HEK293 (cell line): ENCODE data around the gene DENND10.
A peak's percentile ranks its signal among the peaks of the same experiment; 100 is the strongest.
"Not testable (repeated sequence)": the region's sequence is repeated elsewhere in the genome, so short reads cannot be mapped to it uniquely, and the experiment has no call there.

Source experiments
- CTCF ChIA-PET: fragments of 350-600 bp; formaldehyde crosslinking; extraction: SDS; loops from one replicate; lab custom pipeline; 2021; ENCODE audit warnings: antibody characterized with exemption; lab: Yijun Ruan, JAX
- POLR2A ChIA-PET: fragments of 300-600 bp; formaldehyde crosslinking; extraction: SDS; loops from one replicate; lab custom pipeline; 2020; ENCODE audit warnings: antibody characterized with exemption, inconsistent platforms; lab: Yijun Ruan, JAX
- H3K27ac ChIP-seq: fragments of 200-500 bp; sonication (Bioruptor generic); 2 replicates; pipeline ENCODE4 v1.5.1; 2014; ENCODE audit warnings: low read depth, low read length, control low read depth, inconsistent platforms; ENCODE audit errors: extremely low read depth
- H3K36me3 ChIP-seq, 2 experiments: fragments of 200-500 bp in 1 of 2; sonication (Bioruptor generic) in 1 of 2; 1 replicate in 1 of 2; 2 replicates in 1 of 2; pipeline ENCODE4 v1.5.1; 2014 to 2017; ENCODE audit warnings: inconsistent platforms in 2 of 2, low read length in 2 of 2; ENCODE audit not compliant: control insufficient read depth in 2 of 2, insufficient read depth in 1 of 2
- H3K4me1 ChIP-seq: fragments of 200-500 bp; sonication (Bioruptor generic); 2 replicates; pipeline ENCODE4 v1.5.1; 2014; ENCODE audit warnings: mild to moderate bottlenecking, low read length, inconsistent platforms; ENCODE audit not compliant: control insufficient read depth, insufficient read depth
- H3K4me3 ChIP-seq: 2 replicates; pipeline ENCODE4 v1.5.1; 2011; ENCODE audit warnings: low read depth, mild to moderate bottlenecking, control low read depth, low read length, moderate library complexity
- H3K9me3 ChIP-seq: fragments of 200-500 bp; sonication (Bioruptor generic); 2 replicates; pipeline ENCODE4 v1.5.1; 2014; ENCODE audit warnings: low read depth, low read length, inconsistent platforms; ENCODE audit not compliant: control insufficient read depth, insufficient read depth
- GLIS2 ChIP-seq: fragments of 450-650 bp; formaldehyde crosslinking; IDR thresholded peaks from 2 replicates; pipeline ENCODE4 v1.5.1; 2016; ENCODE audit warnings: missing biosample characterization, missing genetic modification characterization
- ZBTB7A ChIP-seq: fragments of 450-650 bp; formaldehyde crosslinking; IDR thresholded peaks from 2 replicates; pipeline ENCODE4 v1.5.1; 2016; ENCODE audit warnings: low read depth, missing biosample characterization, missing genetic modification characterization
- ZBTB8A ChIP-seq: fragments of 450-650 bp; formaldehyde crosslinking; IDR thresholded peaks from 2 replicates; pipeline ENCODE4 v1.5.1; 2016; ENCODE audit warnings: missing biosample characterization, missing genetic modification characterization
- ZNF211 ChIP-seq: fragments of 450-650 bp; formaldehyde crosslinking; IDR thresholded peaks from 2 replicates; pipeline ENCODE4 v1.5.1; 2016; ENCODE audit warnings: low read depth, missing biosample characterization, missing genetic modification characterization
- ZNF214 ChIP-seq: fragments of 450-650 bp; formaldehyde crosslinking; IDR thresholded peaks from 2 replicates; pipeline ENCODE4 v1.5.1; 2017; ENCODE audit warnings: missing biosample characterization, mild to moderate bottlenecking, missing genetic modification characterization, borderline replicate concordance
- ZNF391 ChIP-seq: fragments of 450-650 bp; formaldehyde crosslinking; IDR thresholded peaks from 2 replicates; pipeline ENCODE4 v1.5.1; 2016; ENCODE audit warnings: low read depth, missing biosample characterization, missing genetic modification characterization, borderline replicate concordance
- ZNF544 ChIP-seq: fragments of 450-650 bp; formaldehyde crosslinking; IDR thresholded peaks from 2 replicates; pipeline ENCODE4 v1.5.0; 2017; ENCODE audit warnings: missing biosample characterization, missing genetic modification characterization
- ZNF549 ChIP-seq: fragments of 450-650 bp; IDR thresholded peaks from 2 replicates; pipeline ENCODE4 v1.5.1; 2018; ENCODE audit warnings: missing biosample characterization, missing genetic modification characterization, mild to moderate bottlenecking, inconsistent platforms, moderate library complexity
- ZNF610 ChIP-seq: fragments of 450-650 bp; formaldehyde crosslinking; IDR thresholded peaks from 2 replicates; pipeline ENCODE4 v1.5.1; 2016; ENCODE audit warnings: missing biosample characterization, missing genetic modification characterization, borderline replicate concordance
- ZNF654 ChIP-seq: fragments of 450-650 bp; formaldehyde crosslinking; IDR thresholded peaks from 2 replicates; pipeline ENCODE4 v1.5.1; 2016; ENCODE audit warnings: low read depth, missing biosample characterization, missing genetic modification characterization
- ZNF747 ChIP-seq: fragments of 450-650 bp; formaldehyde crosslinking; IDR thresholded peaks from 2 replicates; pipeline ENCODE4 v1.5.1; 2016; ENCODE audit warnings: missing biosample characterization, missing genetic modification characterization
- ZNF76 ChIP-seq: fragments of 450-650 bp; formaldehyde crosslinking; IDR thresholded peaks from 2 replicates; pipeline ENCODE4; 2016; ENCODE audit warnings: low read depth, missing biosample characterization, missing genetic modification characterization, borderline replicate concordance
- ZNF776 ChIP-seq: fragments of 450-650 bp; formaldehyde crosslinking; IDR thresholded peaks from 2 replicates; pipeline ENCODE4 v1.5.0; 2017; ENCODE audit warnings: missing biosample characterization, missing genetic modification characterization, borderline replicate concordance
- ZNF791 ChIP-seq: fragments of 450-650 bp; formaldehyde crosslinking; IDR thresholded peaks from 2 replicates; pipeline ENCODE4 v1.5.1; 2016; ENCODE audit warnings: missing biosample characterization, missing genetic modification characterization
- TF ChIP-seq, protein P1 (sequence below): fragments of 450-650 bp; formaldehyde crosslinking; IDR thresholded peaks from 2 replicates; pipeline ENCODE4 v1.5.1; 2016; ENCODE audit warnings: missing biosample characterization, missing genetic modification characterization
- TF ChIP-seq, protein P2 (sequence below): fragments of 450-650 bp; formaldehyde crosslinking; IDR thresholded peaks from 2 replicates; pipeline ENCODE4 v1.5.1; 2017; ENCODE audit warnings: missing biosample characterization, missing genetic modification characterization

Gene DENND10

DNA sequence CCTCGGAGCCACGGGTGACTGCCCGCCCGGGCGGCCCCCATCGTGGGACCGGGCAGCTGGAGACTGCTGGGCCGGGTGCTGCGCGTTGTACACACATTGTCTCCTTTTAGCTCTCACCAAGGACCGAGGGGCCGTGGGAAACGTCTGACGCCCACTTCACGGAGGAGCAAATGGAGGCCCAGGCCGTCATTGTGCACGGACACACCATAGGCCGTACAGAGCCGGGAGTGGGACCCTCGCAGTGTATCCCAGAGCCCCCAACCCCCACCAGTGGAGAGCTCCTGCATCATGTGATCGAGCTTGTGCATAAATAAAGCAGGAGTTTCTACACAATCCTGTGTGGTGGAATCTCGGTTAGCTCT is 722 bp downstream of the DENND10 start (continued):
- TF ChIP-seq, protein P1, sequence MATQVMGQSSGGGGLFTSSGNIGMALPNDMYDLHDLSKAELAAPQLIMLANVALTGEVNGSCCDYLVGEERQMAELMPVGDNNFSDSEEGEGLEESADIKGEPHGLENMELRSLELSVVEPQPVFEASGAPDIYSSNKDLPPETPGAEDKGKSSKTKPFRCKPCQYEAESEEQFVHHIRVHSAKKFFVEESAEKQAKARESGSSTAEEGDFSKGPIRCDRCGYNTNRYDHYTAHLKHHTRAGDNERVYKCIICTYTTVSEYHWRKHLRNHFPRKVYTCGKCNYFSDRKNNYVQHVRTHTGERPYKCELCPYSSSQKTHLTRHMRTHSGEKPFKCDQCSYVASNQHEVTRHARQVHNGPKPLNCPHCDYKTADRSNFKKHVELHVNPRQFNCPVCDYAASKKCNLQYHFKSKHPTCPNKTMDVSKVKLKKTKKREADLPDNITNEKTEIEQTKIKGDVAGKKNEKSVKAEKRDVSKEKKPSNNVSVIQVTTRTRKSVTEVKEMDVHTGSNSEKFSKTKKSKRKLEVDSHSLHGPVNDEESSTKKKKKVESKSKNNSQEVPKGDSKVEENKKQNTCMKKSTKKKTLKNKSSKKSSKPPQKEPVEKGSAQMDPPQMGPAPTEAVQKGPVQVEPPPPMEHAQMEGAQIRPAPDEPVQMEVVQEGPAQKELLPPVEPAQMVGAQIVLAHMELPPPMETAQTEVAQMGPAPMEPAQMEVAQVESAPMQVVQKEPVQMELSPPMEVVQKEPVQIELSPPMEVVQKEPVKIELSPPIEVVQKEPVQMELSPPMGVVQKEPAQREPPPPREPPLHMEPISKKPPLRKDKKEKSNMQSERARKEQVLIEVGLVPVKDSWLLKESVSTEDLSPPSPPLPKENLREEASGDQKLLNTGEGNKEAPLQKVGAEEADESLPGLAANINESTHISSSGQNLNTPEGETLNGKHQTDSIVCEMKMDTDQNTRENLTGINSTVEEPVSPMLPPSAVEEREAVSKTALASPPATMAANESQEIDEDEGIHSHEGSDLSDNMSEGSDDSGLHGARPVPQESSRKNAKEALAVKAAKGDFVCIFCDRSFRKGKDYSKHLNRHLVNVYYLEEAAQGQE (tag by site-specific recombination) = 0 out of 2 replicates have a peak, but pooled peaks have one; percentile 35

DNA sequence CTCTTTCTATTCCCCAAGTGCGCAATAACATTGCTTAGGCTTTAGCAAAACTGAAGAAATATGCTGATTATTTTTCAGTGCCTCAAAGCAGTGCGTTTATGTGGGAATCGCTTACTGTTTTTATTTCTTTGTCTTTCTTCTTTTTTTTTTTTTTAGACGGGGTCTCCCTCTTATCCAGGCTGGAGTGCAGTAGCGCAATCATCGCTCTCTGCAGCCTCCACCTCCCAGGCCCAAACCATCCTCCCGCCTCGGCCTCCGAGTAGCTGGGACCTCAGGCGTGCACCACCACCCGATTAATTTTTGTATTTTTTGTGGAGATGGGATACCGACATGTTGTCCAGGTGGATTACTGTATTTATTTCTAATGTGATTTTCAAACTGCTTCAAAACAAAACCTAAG is 1.2 kb downstream of the DENND10 start:
- ChIA-PET POLR2A (interaction anchor here (0.8 to 2.5 kb wide), 6 partner anchors 12 to 350 kb away, joined by 3 to 19 read pairs (median 7); partner anchors contain the start of genes CACUL1 and EIF3A), CTCF (interaction anchor here (0.6 to 0.7 kb wide), 2 partner anchors 16 to 40 kb away, joined by 3 read pairs; no protein-coding TSS in a partner anchor)
- Histone ChIP-seq H3K4me3 (peak overlapping the region; percentile 65), H3K4me1 (peaks cover 6% of the 10 kb centered on the region), H3K27ac (no peak overlapping the region), H3K36me3 (peaks cover 28 to 45% of the 10 kb centered on the region in 2 experiments; a peak in 2 of 3 replicates), H3K9me3 (no peaks in the 10 kb centered on the region)
- TF ChIP-seq ZNF214 (tag by site-specific recombination) (no peak), ZBTB8A (tag by site-specific recombination) (no peak)
- TF ChIP-seq, protein P2, sequence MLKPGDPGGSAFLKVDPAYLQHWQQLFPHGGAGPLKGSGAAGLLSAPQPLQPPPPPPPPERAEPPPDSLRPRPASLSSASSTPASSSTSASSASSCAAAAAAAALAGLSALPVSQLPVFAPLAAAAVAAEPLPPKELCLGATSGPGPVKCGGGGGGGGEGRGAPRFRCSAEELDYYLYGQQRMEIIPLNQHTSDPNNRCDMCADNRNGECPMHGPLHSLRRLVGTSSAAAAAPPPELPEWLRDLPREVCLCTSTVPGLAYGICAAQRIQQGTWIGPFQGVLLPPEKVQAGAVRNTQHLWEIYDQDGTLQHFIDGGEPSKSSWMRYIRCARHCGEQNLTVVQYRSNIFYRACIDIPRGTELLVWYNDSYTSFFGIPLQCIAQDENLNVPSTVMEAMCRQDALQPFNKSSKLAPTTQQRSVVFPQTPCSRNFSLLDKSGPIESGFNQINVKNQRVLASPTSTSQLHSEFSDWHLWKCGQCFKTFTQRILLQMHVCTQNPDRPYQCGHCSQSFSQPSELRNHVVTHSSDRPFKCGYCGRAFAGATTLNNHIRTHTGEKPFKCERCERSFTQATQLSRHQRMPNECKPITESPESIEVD (tag by site-specific recombination) = no peak

DNA sequence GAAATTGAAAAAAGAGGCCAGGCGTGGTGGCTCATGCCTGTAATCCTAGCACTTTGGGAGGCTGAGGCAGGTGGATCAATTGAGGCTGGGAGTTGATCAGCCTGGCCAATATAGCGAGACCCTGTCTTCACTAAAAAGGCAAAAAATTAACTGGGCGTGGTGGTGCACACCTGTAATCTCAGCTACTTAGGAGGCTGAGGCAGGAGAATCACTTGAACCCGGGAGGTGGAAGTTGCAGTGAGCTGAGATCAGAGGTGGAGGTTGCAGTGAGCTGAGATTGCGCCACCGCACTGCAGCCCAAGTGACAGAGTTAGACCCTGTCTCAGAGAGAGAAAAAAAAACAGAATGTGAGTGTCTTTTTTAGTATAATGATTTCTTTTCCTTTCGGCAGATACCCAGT is 2.0 kb downstream of the DENND10 start:
- H3K27ac ChIP-seq, CTCF ChIA-PET, H3K9me3 ChIP-seq, POLR2A ChIA-PET, H3K4me1 ChIP-seq, H3K4me3 ChIP-seq: not testable (repeated sequence)
- peaks cover 35 to 52% of the 10 kb centered on the region in 2 experiments for H3K36me3 ChIP-seq

DNA sequence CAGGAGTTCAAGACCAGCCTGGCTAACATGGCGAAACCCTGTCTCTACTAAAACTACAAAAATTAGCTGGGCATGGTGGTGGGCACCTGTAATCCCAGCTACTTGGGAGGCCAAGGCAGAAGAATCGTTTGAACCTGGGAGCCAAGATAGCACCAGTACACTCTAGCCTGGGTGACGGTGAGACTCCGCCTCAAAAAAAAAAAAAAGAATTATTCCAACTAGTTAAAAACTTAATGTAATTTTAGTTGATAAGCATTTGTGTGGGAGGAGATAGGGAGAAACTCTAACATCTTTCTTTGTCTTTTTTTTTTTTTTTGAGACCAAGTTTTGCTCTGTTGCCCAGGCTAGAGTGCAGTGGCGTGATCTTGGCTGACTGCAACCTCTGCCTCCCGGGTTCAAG is 3.2 kb downstream of the DENND10 start:
- POLR2A ChIA-PET, H3K4me3 ChIP-seq, H3K9me3 ChIP-seq, H3K4me1 ChIP-seq, H3K27ac ChIP-seq, CTCF ChIA-PET: not testable (repeated sequence)
- H3K36me3 ChIP-seq = peaks cover 42 to 65% of the 10 kb centered on the region in 2 experiments

DNA sequence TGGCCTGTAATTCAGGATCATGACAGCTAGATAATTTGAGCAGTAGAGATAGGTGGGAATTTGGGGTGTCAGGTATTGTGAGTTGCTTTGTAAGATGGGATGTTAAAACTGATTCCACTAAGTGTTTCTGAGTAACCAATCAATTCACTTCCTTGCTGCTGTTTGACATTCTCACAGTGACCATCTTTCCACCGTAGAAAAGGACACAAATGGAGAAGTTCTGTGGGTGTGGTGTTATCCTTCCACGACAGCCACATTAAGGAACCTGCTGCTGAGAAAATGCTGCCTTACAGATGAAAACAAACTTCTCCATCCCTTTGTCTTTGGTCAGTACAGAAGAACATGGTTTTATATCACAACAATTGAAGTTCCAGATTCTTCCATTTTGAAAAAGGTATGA is 3.9 kb downstream of the DENND10 start:
- POLR2A ChIA-PET, CTCF ChIA-PET, H3K4me3 ChIP-seq, H3K9me3 ChIP-seq, H3K4me1 ChIP-seq, H3K27ac ChIP-seq: not testable (repeated sequence)
- H3K36me3 ChIP-seq = peaks cover 47 to 71% of the 10 kb centered on the region in 2 experiments
- peak; percentile 66; the same call in 1 of the 2 replicates for TF ChIP-seq ZNF549 (tag by site-specific recombination)

DNA sequence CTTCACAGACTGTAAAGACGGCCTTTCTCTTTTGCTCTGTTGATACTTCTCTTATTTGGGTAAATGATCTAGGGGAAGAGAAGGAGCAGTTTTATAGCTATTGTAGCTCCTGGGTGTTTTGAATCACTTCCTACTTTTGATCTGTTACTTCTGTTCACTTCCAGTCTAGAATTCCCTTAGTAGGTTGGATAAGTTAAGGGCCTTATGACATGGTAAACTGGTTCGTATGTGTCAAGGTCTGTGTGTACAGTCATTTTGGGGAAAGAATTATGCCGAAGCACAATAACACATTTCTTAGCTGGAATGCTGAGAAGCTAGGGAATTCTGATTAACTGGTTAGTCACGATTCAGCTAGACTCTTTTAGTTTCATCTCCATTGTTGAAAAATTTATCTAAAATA is 8.1 kb downstream of the DENND10 start:
- ChIA-PET CTCF (no interaction called here), POLR2A (interaction anchor here (1.5 kb wide), 1 partner anchor 9 kb away, joined by 7 read pairs; the partner anchor contains the start of gene DENND10)
- H3K27ac ChIP-seq = no peak overlapping the region
- no peaks in the 10 kb centered on the region for H3K4me1 ChIP-seq
- H3K36me3 ChIP-seq = peaks cover 74 to 75% of the 10 kb centered on the region in 2 experiments
- H3K4me3 ChIP-seq = no peak overlapping the region
- TF ChIP-seq ZNF610 (tag by site-specific recombination) (no peak), ZNF791 (tag by site-specific recombination) (no peak), ZNF654 (tag by site-specific recombination) (no peak), ZNF747 (tag by site-specific recombination) (no peak), ZNF76 (no peak), ZNF211 (no peak), ZNF544 (no peak), GLIS2 (no peak), ZBTB7A (tag by site-specific recombination) (no peak), ZNF776 (tag by site-specific recombination) (no peak), ZNF391 (tag by site-specific recombination) (no peak)
- no peaks in the 10 kb centered on the region for H3K9me3 ChIP-seq
